GM12892 (cell line): ENCODE data around the gene COL16A1.

Experiments
- POLR2A ChIP-seq: IDR thresholded peaks from 2 replicates; pipeline ENCODE4 v1.6.1; 2011; ENCODE audit warnings: low read depth, low read length, control low read depth
- POLR2AphosphoS5 ChIP-seq: IDR thresholded peaks from 2 replicates; pipeline ENCODE4 v1.6.1; 2011; ENCODE audit warnings: low read depth, low read length, control low read depth
- TAF1 ChIP-seq: IDR thresholded peaks from 2 replicates; pipeline ENCODE4 v1.6.1; 2011; ENCODE audit warnings: low read depth, mild to moderate bottlenecking, control low read depth, low read length, borderline replicate concordance

- TF ChIP-seq POLR2AphosphoS5 = no peak
- TF ChIP-seq POLR2A = no peak
- no peak for TF ChIP-seq TAF1
These were observed 71.2 kb downstream of the COL16A1 start for GRCh38 chr1:31632649-31633048.
